GF-D8 (cell line): ENCODE data around the gene LMTK2.

ENCODE experiments used
- DNase-seq: peaks from one replicate; lab custom pipeline; 2025; lab: John Stamatoyannopoulos, UW

LMTK2 gene

GRCh38 chr7:98203261-98203963, 96.8 kb downstream of the LMTK2 start:
- no peak for DNase-seq

- DNase-seq = no peak
These were observed 97.4 kb downstream of the LMTK2 start for GRCh38 chr7:98203964-98204605.

GRCh38 chr7:98204670-98205069, 98.0 kb downstream of the LMTK2 start:
- no peak for DNase-seq

GRCh38 chr7:98205162-98205845, 98.6 kb downstream of the LMTK2 start:
- no peak for DNase-seq

GRCh38 chr7:98206451-98207330, 100.0 kb downstream of the LMTK2 start:
- DNase-seq = no peak

- DNase-seq = no peak
These were observed 102.7 kb downstream of the LMTK2 start for GRCh38 chr7:98209166-98209920.

GRCh38 chr7:98210513-98211220, 104.0 kb downstream of the LMTK2 start:
- no peak for DNase-seq

GRCh38 chr7:98211221-98211675, 104.6 kb downstream of the LMTK2 start, which contains the start of gene BHLHA15:
Gene BHLHA15 (plus strand): TSS chr7:98211439. CDS start chr7:98212310, 871 bp downstream.
- no peak for DNase-seq

DNA sequence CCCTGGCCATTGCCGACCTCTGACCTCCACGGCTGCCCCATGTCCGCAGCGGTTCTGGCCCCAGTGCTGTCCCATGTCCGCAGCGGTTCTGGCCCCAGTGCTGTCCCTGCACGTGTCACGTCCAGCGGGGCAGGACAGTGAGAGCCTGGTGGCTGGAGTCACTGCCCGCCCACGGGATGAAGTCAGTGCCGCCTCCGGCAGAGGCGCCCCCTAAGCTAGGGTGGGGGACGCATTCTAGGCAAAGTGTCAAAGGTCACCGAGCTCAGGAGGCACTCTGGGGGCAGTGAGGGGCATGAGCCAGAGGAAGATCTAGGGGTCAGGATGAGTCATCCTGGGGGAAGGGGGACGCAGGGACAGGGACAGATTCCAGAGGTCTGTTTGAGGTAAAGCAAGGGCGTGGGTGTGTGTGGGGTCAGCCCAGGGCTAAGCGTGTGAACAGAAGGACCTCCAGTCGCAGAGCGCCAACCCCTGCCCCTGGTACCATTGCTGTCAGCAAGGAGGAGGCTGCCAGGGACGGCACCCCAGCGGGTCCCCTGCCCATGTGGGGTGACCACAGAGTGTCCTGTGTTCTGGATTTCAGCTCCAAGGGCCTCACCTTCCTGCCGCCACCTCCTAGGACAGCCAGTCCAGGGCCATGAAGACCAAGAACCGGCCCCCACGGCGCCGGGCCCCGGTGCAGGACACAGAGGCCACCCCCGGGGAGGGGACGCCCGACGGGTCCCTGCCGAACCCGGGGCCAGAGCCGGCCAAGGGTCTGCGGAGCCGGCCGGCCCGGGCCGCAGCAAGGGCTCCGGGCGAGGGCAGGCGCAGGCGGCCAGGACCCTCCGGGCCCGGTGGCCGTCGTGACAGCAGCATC, 105.2 kb downstream of the LMTK2 start:
- DNase-seq = no peak

GRCh38 chr7:98212532-98213041, 105.9 kb downstream of the LMTK2 start:
- no peak for DNase-seq

DNA sequence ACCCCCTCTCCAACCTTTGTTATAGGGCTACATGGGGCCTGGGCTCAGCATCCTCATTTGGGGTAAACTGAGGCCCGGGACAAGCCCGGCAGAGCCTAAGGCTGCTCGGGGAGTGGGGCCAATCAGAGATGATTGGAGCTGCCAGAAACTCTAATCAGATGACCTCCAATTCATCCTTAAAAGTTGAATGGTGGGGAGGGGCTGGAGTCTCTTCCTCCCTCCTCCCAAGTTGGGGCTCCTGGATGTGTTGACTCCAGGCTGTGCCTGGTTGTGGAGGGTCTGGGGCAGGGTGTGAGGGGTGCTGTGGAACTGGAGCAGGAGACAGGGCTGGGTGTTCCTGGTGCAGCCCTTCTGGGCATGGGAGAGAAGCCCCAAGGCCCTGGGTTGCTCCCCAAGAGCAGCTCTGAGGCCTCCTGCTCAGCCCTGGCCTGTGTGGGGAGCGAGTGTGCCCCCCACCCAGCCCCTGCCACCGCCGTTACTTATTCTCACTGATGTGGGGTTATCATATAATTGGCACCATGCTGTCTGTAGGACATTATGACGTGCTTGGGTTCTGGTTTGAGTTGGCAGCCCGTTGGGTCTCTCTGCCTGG, 106.7 kb downstream of the LMTK2 start:
- no peak for DNase-seq

DNA sequence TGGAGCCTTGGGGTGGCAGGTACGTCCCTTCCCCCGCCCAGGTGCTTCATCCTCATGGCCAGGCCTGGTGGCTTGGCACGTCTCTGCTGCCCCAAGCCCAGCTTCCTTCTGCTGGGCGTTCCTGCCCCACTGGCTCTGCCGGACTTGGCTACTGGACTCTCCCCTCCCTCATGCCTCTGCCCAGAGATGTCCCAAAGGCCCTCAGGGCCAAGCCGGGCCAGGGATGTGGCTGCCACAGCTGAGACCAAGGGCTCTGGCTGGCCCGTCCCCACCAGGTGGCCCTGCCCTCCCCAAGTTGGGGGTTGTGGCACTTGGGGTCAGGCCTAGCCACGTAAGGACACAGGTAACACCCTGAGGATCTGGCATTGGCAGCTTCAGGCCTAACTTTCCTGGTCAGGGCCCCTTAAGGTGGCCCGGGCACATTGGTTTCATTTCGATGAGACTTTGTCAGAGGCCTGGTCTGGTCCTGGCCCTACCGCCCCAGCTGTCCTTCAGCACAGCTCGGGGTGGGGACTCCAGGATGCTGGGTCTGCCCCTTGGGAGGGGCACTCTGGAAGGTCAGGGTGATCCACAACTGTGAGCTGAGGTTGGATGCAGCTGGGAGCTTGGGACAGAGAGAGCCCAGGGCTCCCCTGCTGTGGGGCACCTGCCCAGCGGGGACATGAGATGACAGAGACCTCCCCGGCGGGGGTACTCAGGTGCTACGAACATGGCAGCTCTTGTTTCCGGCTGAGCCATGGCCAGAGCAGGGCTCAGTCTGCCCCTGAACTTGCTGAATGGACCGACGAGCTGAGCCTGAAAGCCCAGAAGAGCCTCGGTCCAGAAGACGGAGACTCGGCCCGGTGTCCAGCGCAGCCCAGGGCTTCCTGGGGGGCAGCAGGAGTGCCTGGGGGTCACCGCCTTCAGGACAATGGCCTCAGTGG, 107.5 kb downstream of the LMTK2 start:
- DNase-seq = no peak

- no peak for DNase-seq
These were observed 108.2 kb downstream of the LMTK2 start for GRCh38 chr7:98214811-98215321.

GRCh38 chr7:98215561-98216495, 109.2 kb downstream of the LMTK2 start:
- no peak for DNase-seq

- no peak for DNase-seq
These were observed 110.4 kb downstream of the LMTK2 start for GRCh38 chr7:98216941-98217622.
